H1 (cell line): ENCODE measurements around the gene GSTO2. TPM values are rescaled to one million over a fixed set of nuclear protein-coding genes. Genes with fewer than 3 reads are reported as not detected.

Source experiments
- CTCF ChIA-PET: fragments of 300-600 bp; sonication (Branson Sonifier 250); formaldehyde crosslinking; loops from one replicate; lab custom pipeline; 2021; ENCODE audit not compliant: partially characterized antibody; lab: Charles Lee
- POLR2A ChIA-PET: fragments of 300-600 bp; sonication (Branson Sonifier 250); formaldehyde crosslinking; loops from one replicate; lab custom pipeline; 2021; ENCODE audit warnings: inconsistent platforms; ENCODE audit not compliant: partially characterized antibody; lab: Charles Lee
- DNase-seq, 2 experiments: peaks; one replicate each; pipeline versions ENCODE4 v3.0.0 to v3.0.0-alpha.2; 2010 to 2022; ENCODE audit warnings: low spot score in 2 of 2, low read depth in 1 of 2, mixed read lengths in 1 of 2
- FAIRE-seq: peaks from 2 replicates; lab custom pipeline; 2011; peaks lifted over from hg19 to GRCh38; lab: Jason Lieb, UNC
- H2AFZ ChIP-seq: 2 replicates; pipeline ENCODE4 v1.8.1; 2012; ENCODE audit warnings: low read length, inconsistent platforms
- H2AK5ac ChIP-seq: 2 replicates; pipeline ENCODE4 v1.6.1; 2013; ENCODE audit warnings: low read depth, low read length
- H2BK120ac ChIP-seq: replicated peaks from 2 replicates; pipeline ENCODE3; 2013; ENCODE audit warnings: low read depth, low read length, inconsistent platforms
- H2BK12ac ChIP-seq: 2 replicates; pipeline ENCODE4 v1.6.1; 2013; ENCODE audit warnings: low read depth, low read length
- H2BK15ac ChIP-seq: 2 replicates; pipeline ENCODE4 v1.6.1; 2013; ENCODE audit warnings: low read length
- H2BK20ac ChIP-seq: 2 replicates; pipeline ENCODE4 v1.6.1; 2013; ENCODE audit warnings: low read length
- H2BK5ac ChIP-seq: 2 replicates; pipeline ENCODE4 v1.6.1; 2013; ENCODE audit warnings: low read depth, low read length
- H3K14ac ChIP-seq: 2 replicates; pipeline ENCODE4 v1.6.1; 2013; ENCODE audit warnings: inconsistent platforms; ENCODE audit not compliant: insufficient read length
- H3K18ac ChIP-seq: 2 replicates; pipeline ENCODE4 v1.6.1; 2013; ENCODE audit warnings: low read length; ENCODE audit errors: extremely low read depth
- H3K23ac ChIP-seq: 2 replicates; pipeline ENCODE4 v1.6.1; 2013; ENCODE audit warnings: inconsistent platforms; ENCODE audit not compliant: insufficient read length
- H3K23me2 ChIP-seq: 2 replicates; pipeline ENCODE4 v1.6.1; 2013; ENCODE audit warnings: low read depth, low read length
- H3K27ac ChIP-seq: 2 replicates; pipeline ENCODE4 v1.6.1; 2011; ENCODE audit warnings: low read depth, low read length, inconsistent platforms
- H3K27me3 ChIP-seq, 4 experiments: replicated peaks in 1 of 4; 1 replicate in 1 of 4; 2 replicates in 3 of 4; pipeline versions ENCODE4 v1.6.1 to v1.8.1; 2011 to 2013; ENCODE audit warnings: low read length in 3 of 4, mild to moderate bottlenecking in 3 of 4, inconsistent platforms in 2 of 4, mixed read lengths in 2 of 4, moderate library complexity in 1 of 4; ENCODE audit not compliant: control insufficient read depth in 3 of 4, insufficient read depth in 3 of 4; ENCODE audit errors: extremely low read depth in 1 of 4
- H3K36me3 ChIP-seq, 4 experiments: 2 replicates each; pipeline versions ENCODE4 v1.6.1 to v1.8.1; 2011 to 2013; ENCODE audit warnings: mild to moderate bottlenecking in 4 of 4, low read length in 3 of 4, moderate library complexity in 2 of 4, control low read depth in 1 of 4, inconsistent platforms in 1 of 4; ENCODE audit not compliant: insufficient read depth in 4 of 4, control insufficient read depth in 2 of 4
- H3K4ac ChIP-seq: replicated peaks from 2 replicates; pipeline ENCODE3; 2013; ENCODE audit warnings: low read length, low read depth, mixed read lengths, inconsistent platforms; ENCODE audit not compliant: insufficient read length
- H3K4me1 ChIP-seq, 4 experiments: replicated peaks in 1 of 4; 1 replicate in 1 of 4; 2 replicates in 3 of 4; pipeline versions ENCODE4 v1.6.1 to v1.8.1; 2011 to 2013; ENCODE audit warnings: low read length in 3 of 4, inconsistent platforms in 2 of 4, mixed read lengths in 1 of 4; ENCODE audit not compliant: insufficient read depth in 4 of 4, control insufficient read depth in 3 of 4
- H3K4me2 ChIP-seq, 2 experiments: 2 replicates each; pipeline versions ENCODE4 v1.6.1 to v1.8.1; 2011 to 2013; ENCODE audit warnings: low read depth in 2 of 2, low read length in 2 of 2, control low read depth in 1 of 2, inconsistent platforms in 1 of 2, mild to moderate bottlenecking in 1 of 2; ENCODE audit not compliant: insufficient read depth in 1 of 2
- H3K4me3 ChIP-seq, 4 experiments: fragments of 200-600, 300-600 bp in 1 of 4; sonication (generic), shearing (Covaris generic), sonication (Bioruptor Twin) in 1 of 4; 2 replicates each; pipeline versions ENCODE4 v1.5.1 to v1.8.1; 2011 to 2016; ENCODE audit warnings: low read length in 4 of 4, low read depth in 3 of 4, control low read depth in 2 of 4, inconsistent platforms in 2 of 4, mild to moderate bottlenecking in 2 of 4, mixed read lengths in 1 of 4, moderate library complexity in 1 of 4; ENCODE audit not compliant: insufficient read depth in 2 of 4; ENCODE audit errors: extremely low read depth in 1 of 4
- H3K56ac ChIP-seq: replicated peaks from 2 replicates; pipeline ENCODE3; 2013; ENCODE audit warnings: low read depth, mild to moderate bottlenecking, mixed read lengths, low read length, inconsistent platforms; ENCODE audit not compliant: insufficient read length
- H3K79me1 ChIP-seq: 2 replicates; pipeline ENCODE4 v1.6.1; 2013; ENCODE audit warnings: low read depth, low read length, control low read depth
- H3K79me2 ChIP-seq, 2 experiments: 2 replicates each; pipeline versions ENCODE4 v1.6.1 to v1.8.1; 2012 to 2013; ENCODE audit warnings: low read length in 2 of 2, mild to moderate bottlenecking in 2 of 2, inconsistent platforms in 1 of 2; ENCODE audit not compliant: insufficient read depth in 2 of 2, control insufficient read depth in 1 of 2
- H3K9ac ChIP-seq, 4 experiments: replicated peaks in 1 of 4; 1 replicate in 1 of 4; 2 replicates in 3 of 4; pipeline versions ENCODE4 v1.6.1 to v1.8.1; 2011 to 2013; ENCODE audit warnings: low read depth in 3 of 4, low read length in 3 of 4, control low read depth in 2 of 4, mild to moderate bottlenecking in 2 of 4, moderate library complexity in 2 of 4, inconsistent platforms in 1 of 4; ENCODE audit errors: extremely low read depth in 1 of 4
- H3K9me3 ChIP-seq, 2 experiments: 2 replicates each; pipeline versions ENCODE4 v1.6.1 to v1.8.1; 2012 to 2013; ENCODE audit warnings: mild to moderate bottlenecking in 2 of 2, moderate library complexity in 2 of 2, control low read depth in 1 of 2, inconsistent platforms in 1 of 2, low read depth in 1 of 2, low read length in 1 of 2, mixed read lengths in 1 of 2; ENCODE audit not compliant: insufficient read depth in 2 of 2
- H4K20me1 ChIP-seq, 2 experiments: replicated peaks in 1 of 2; 2 replicates each; pipeline versions ENCODE3 to v1.8.1; 2011 to 2013; ENCODE audit warnings: inconsistent platforms in 2 of 2, low read length in 2 of 2, mild to moderate bottlenecking in 1 of 2; ENCODE audit not compliant: insufficient read depth in 2 of 2, control insufficient read depth in 1 of 2
- H4K5ac ChIP-seq: 2 replicates; pipeline ENCODE4 v1.6.1; 2013; ENCODE audit warnings: low read length, low read depth, mixed read lengths, inconsistent platforms; ENCODE audit not compliant: insufficient read length
- H4K8ac ChIP-seq: 2 replicates; pipeline ENCODE4 v1.8.0; 2013; ENCODE audit warnings: mild to moderate bottlenecking, moderate library complexity, low read length, inconsistent platforms; ENCODE audit not compliant: insufficient read depth; ENCODE audit errors: extremely low read depth
- H4K91ac ChIP-seq: replicated peaks from 2 replicates; pipeline ENCODE3; 2013; ENCODE audit warnings: low read length, mixed read lengths, inconsistent platforms; ENCODE audit not compliant: insufficient read length
- BRCA1 ChIP-seq: IDR thresholded peaks from 2 replicates; pipeline ENCODE4 v1.6.1; 2012; ENCODE audit warnings: low read depth, low read length, improper control_type of control experiment
- CBX5 ChIP-seq: fragments of 300-800, 300-1000 bp; sonication (generic); IDR thresholded peaks from 2 replicates; pipeline ENCODE4 v1.7.1; 2016; ENCODE audit warnings: antibody characterized with exemption, low read length, low read depth
- CEBPB ChIP-seq: IDR thresholded peaks from 2 replicates; pipeline ENCODE4 v1.6.1; 2012; ENCODE audit warnings: low read depth, low read length
- CHD2 ChIP-seq: IDR thresholded peaks from 2 replicates; pipeline ENCODE4 v1.6.1; 2012; ENCODE audit warnings: low read length, improper control_type of control experiment
- EP300 ChIP-seq, 2 experiments: IDR thresholded peaks; 1 replicate in 1 of 2; 2 replicates in 1 of 2; pipeline ENCODE4 v1.6.1; 2011 to 2012; ENCODE audit warnings: low read depth in 2 of 2, low read length in 2 of 2, mild to moderate bottlenecking in 2 of 2, borderline replicate concordance in 1 of 2, inconsistent platforms in 1 of 2, moderate library complexity in 1 of 2
- EZH2 ChIP-seq: fragments of 200-600 bp; sonication (generic); IDR thresholded peaks from 2 replicates; pipeline ENCODE4 v1.7.1; 2012; ENCODE audit warnings: low read depth, mild to moderate bottlenecking, moderate library complexity, low read length, inconsistent platforms; ENCODE audit not compliant: severe bottlenecking
- NANOG ChIP-seq: IDR thresholded peaks from 2 replicates; pipeline ENCODE4 v1.6.1; 2011; ENCODE audit warnings: low read length, low read depth, mild to moderate bottlenecking, inconsistent platforms; ENCODE audit not compliant: insufficient read depth, poor library complexity, severe bottlenecking
- POLR2AphosphoS5 ChIP-seq: IDR thresholded peaks from 2 replicates; pipeline ENCODE4 v1.6.1; 2011; ENCODE audit warnings: low read depth, low read length
- SIN3A ChIP-seq, 2 experiments: IDR thresholded peaks in 1 of 2; conservative IDR thresholded peaks in 1 of 2; 2 replicates each; pipeline ENCODE4 v1.6.1; 2011 to 2012; ENCODE audit warnings: low read length in 2 of 2, improper control_type of control experiment in 1 of 2, low read depth in 1 of 2, mild to moderate bottlenecking in 1 of 2
- SIX5 ChIP-seq: IDR thresholded peaks from 2 replicates; pipeline ENCODE4 v1.6.1; 2011; ENCODE audit warnings: mild to moderate bottlenecking, low read depth, low read length
- SUZ12 ChIP-seq: fragments of 200-600 bp; sonication (generic); IDR thresholded peaks from 2 replicates; pipeline ENCODE4 v1.6.1; 2012; ENCODE audit warnings: mild to moderate bottlenecking, inconsistent platforms, low read length, moderate library complexity, mixed read lengths
- TAF1 ChIP-seq: IDR thresholded peaks from 2 replicates; pipeline ENCODE4 v1.6.1; 2011; ENCODE audit warnings: mild to moderate bottlenecking, low read depth, low read length
- WGBS, 2 experiments: shearing (Covaris generic) in 1 of 2; methylation state at CpG; one replicate each; pipeline versions ENCODE4 v1.1.6 to v1.1.7; 2013 to 2015; ENCODE audit warnings: low lambda C conversion rate in 2 of 2, mixed read lengths in 2 of 2, inconsistent platforms in 1 of 2, low coverage in 1 of 2, missing lambda C conversion rate in 1 of 2; ENCODE audit not compliant: insufficient replicate concordance in 2 of 2, insufficient coverage in 1 of 2, insufficient read length in 1 of 2; ENCODE audit errors: extremely low coverage in 1 of 2, missing lambda C conversion rate in 1 of 2; 5-methylcytosine and 5-hydroxymethylcytosine counted together
- polyA plus RNA-seq, 7 experiments: library from polyadenylated mRNA; depleted of rRNA in 3 of 7; stranded (reverse) in 5 of 7; unstranded in 2 of 7; fragments of >200 nt in 5 of 7; fragments of 200-250 nt in 2 of 7; gene quantifications; 1 replicate in 5 of 7; 2 replicates in 1 of 7; 4 replicates in 1 of 7; pipeline versions ENCODE4 v1.2.1 to v1.2.3, GENCODE V29; 2011 to 2013; ENCODE audit warnings: missing spikeins in 2 of 7, mixed read lengths in 2 of 7
- total RNA-seq: library from RNA; stranded (reverse); fragmentation: NEBNext Ultra II Directional; extraction: Animal tissue kit (Norgen Biotek cat#: 25700); gene quantifications from 2 replicates; pipeline ENCODE4 v1.2.1, GENCODE V29; 2021

GSTO2 gene
- total and polyA plus RNA-seq, 2 of the 8 experiments (the other 6 are each of a cell fraction or from before 2014, with no cell fraction given) = 13.1 to 41.7 TPM

GRCh38 chr10:104326991-104327610 lies 58.1 kb downstream of the GSTO2 start:
- peaks cover 34% of the 10 kb centered on the region for H3K79me1 ChIP-seq
- 0 out of 2 replicates have a peak overlapping the region, but pooled peaks have one; percentile 27 for H2BK20ac ChIP-seq
- CTCF ChIA-PET = interaction anchor here (0.5 to 18.5 kb wide), 10 partner anchors 9 to 35 kb away, joined by 3 to 166 read pairs (median 4); partner anchors contain the start of gene CFAP58
- POLR2A ChIA-PET = interaction anchor here (0.8 to 4.9 kb wide), 6 partner anchors 11 to 22 kb away, joined by 3 to 37 read pairs (median 3); partner anchors contain the start of gene ITPRIP
- FAIRE-seq (no peak), DNase-seq (no peak)
- H4K8ac ChIP-seq = 0 out of 2 replicates have a peak overlapping the region, but pooled peaks have one; percentile 23
- H3K9me3 ChIP-seq = no peaks in the 10 kb centered on the region
- no peak overlapping the region for H3K9ac ChIP-seq
- H2AK5ac ChIP-seq = peak overlapping the region; percentile 54; the same call in 1 of the 2 replicates
- peak overlapping the region; percentile 39; the same call in 1 of the 2 replicates for H3K27ac ChIP-seq
- H2AFZ ChIP-seq = no peak overlapping the region
- H3K4ac ChIP-seq = no peak overlapping the region
- H2BK120ac ChIP-seq = no peak overlapping the region
- H3K36me3 ChIP-seq = no peaks in the 10 kb centered on the region
- H3K14ac ChIP-seq = no peak overlapping the region
- H3K27me3 ChIP-seq = no peaks in the 10 kb centered on the region
- peak overlapping the region; percentile 32; the same call in 1 of the 2 replicates for H3K18ac ChIP-seq
- peak overlapping the region; percentile 42; the same call in 1 of the 2 replicates for H2BK12ac ChIP-seq
- peaks cover 46 to 78% (median 58%) of the 10 kb centered on the region in 4 experiments for H3K4me1 ChIP-seq
- no peak overlapping the region for H3K56ac ChIP-seq
- peak overlapping the region; percentile 74; the same call in 1 of the 2 replicates for H2BK15ac ChIP-seq
- no peak overlapping the region for H4K5ac ChIP-seq
- 87% methylated on average over 9 of the region's 9 CpGs; no CpG with 5 or more reads in 1 of the 2 experiments for WGBS, 2 experiments
- H3K79me2 ChIP-seq = peaks cover 4 to 88% of the 10 kb centered on the region in 2 experiments; a peak in 3 of 4 replicates
- H3K4me3 ChIP-seq = no peak overlapping the region
- H4K91ac ChIP-seq = peak overlapping the region; percentile 4
- peak overlapping the region; percentile 66 to 79; a peak in 3 of 4 replicates for H3K4me2 ChIP-seq
- H2BK5ac ChIP-seq = peak overlapping the region; percentile 69; the same call in 1 of the 2 replicates
- H3K23ac ChIP-seq = no peak overlapping the region
- H3K23me2 ChIP-seq = no peaks in the 10 kb centered on the region
- peaks cover 0 to 4% of the 10 kb centered on the region in 2 experiments for H4K20me1 ChIP-seq
- no peak for TF ChIP-seq EZH2
- no peak for TF ChIP-seq CBX5
- TF ChIP-seq CHD2 = no peak
- TF ChIP-seq SIX5 = no peak
- no peak for TF ChIP-seq SUZ12
- no peak for TF ChIP-seq BRCA1
- TF ChIP-seq NANOG = no peak
- TF ChIP-seq TAF1 = no peak
- no peak for TF ChIP-seq CEBPB
- TF ChIP-seq POLR2AphosphoS5 = no peak
- TF ChIP-seq EP300 (IDR thresholded peaks at IDR 0.05; ENCODE audit: borderline replicate concordance in 1 of 2, low read depth in 2 of 2, low read length in 2 of 2) = no peak
- TF ChIP-seq SIN3A (conservative IDR thresholded peaks at IDR 0.05 in 1 of 2, IDR thresholded peaks at IDR 0.05 in 1 of 2; ENCODE audit: low read depth in 1 of 2, low read length in 2 of 2) = no peak
